Glomerular visceral epithelial cell (primary cell): ENCODE data around the gene BLOC1S6.
A peak's percentile ranks its signal among the peaks of the same experiment; 100 is the strongest.

Source experiments
- DNase-seq: peaks from one replicate; pipeline ENCODE4 v3.0.0-alpha.2; 2016; ENCODE audit errors: extremely low spot score

BLOC1S6 gene, protein sequence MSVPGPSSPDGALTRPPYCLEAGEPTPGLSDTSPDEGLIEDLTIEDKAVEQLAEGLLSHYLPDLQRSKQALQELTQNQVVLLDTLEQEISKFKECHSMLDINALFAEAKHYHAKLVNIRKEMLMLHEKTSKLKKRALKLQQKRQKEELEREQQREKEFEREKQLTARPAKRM

DNA sequence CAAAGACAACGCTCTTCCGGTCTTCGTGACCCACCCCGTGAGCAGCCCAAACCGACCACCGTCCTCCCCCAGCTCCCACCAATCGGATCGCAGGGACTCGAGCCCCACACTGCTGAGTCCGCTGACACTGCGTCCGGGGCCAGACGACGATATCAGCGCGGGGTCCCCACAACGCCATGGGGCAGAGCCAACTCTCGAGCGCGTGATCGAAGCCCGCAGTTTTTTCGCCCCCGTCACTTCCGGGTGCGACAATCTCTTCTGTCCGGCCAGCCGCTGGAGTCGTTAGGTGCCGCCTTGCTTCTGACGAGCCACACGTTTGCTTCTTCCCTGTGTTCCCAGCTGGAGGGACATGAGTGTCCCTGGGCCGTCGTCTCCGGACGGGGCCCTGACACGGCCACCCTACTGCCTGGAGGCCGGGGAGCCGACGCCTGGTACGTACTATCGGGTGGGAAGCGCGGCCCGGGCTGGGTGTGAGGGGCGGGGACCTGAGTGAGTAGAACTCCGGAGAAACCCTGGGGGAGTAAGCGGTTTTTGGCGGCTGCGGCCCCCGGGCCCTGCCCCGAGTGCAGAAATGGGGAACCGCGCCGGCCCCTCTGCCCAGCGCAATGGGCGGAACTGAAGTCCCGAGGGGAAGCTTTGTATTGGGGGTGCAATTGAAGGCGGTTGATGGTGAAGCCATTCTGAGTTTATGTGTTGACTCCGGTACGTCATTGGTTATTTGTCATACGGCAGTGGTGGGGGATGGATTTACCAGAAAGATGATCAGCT is at the start of gene BLOC1S6:
TSS of gene BLOC1S6 (plus strand) at position 285 of the 768 bp plus-strand sequence. CDS start at position 350, 65 bp downstream.
- peak; percentile 88 for DNase-seq

DNA sequence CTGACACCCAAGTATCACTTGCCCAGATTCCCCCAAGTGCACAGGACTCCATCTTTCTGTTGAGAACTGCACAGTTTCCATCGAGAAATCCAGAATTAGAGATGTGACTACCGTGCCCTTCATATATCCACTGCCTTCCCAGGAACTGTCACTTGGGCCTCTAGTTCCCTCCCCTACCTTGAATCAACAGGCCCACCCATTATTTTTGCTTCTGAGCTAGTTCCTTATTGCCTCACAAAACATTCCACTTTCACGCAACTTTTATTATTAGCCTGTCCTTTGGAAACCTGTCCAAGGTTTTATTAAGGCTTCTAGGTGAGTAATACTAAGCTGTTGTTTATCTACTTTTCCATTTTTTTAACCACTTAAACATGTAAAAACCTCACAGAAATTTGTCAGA is 47.5 kb upstream of the BLOC1S6 start:
- no peak for DNase-seq

DNA sequence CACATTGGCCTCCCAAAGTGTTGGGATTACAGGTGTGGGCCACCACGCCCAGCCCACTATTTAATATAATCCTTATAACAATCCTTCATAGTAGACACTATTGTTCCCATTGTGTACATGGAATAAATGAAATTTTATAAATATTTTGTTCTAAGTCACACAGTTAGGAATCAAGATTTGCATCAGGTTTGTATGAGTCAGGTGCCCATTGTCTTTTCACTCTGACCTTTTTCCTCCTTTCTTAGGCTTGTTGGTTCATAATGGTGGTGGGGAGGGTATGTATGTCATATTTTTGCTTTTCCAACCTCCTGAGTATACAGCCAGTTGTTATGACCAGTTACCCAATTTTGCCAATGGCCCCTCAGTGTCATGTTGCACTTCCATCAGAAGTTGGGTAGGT is 46.6 kb upstream of the BLOC1S6 start:
- no peak for DNase-seq

DNA sequence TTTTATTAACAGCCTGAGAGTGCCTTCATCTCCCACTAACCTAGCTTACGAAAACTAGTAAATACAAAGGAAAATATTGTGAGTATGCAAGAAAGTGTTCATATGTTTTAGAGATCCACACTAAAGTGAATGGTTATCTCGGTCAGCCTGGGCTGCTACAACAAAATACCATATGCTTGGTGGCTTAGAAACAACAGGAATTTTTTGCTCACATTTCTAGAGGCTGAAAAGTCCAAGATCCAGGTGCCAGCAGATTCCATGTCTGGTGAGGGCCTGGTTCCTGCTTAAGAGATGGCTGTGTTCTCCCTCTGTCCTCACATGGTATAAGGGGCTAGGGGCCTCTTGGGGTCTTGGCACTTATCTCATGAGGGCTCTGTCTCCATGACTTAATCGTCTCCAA is 44.1 kb upstream of the BLOC1S6 start:
- DNase-seq = no peak

DNA sequence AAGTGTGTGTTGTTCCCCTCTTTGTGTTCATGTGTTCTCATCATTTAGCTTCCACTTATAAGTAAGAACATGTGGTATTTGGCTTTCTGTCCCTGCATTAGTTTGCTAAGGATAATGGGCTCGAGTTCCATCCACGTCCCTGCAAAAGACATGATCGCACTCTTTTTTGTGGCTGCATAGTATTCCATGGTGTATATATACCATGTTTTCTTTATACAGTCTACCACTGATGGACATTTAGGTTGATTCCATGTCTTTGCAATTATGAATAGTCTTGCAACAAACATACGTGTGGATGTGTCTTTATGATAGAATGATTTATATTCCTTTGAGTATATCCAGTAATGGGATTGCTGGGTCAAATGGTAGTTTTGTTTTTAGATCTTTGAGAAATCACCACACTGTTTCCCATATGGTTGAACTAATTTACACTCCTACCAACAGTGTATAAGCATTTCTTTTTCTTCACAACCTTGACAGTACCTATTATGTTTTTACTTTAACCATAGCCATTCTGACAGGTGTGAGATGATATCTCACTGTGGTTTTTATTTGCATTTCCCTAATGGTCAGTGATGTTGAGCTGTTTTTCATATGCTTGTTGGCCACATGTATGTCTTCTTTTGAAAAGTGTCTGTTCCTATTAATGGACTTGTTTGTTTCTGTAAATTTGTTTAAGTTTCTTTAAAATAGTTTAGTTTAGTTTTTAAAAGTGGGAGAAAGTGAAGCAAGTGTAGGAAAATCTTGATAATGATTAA is 42.7 kb upstream of the BLOC1S6 start:
- DNase-seq = no peak

DNA sequence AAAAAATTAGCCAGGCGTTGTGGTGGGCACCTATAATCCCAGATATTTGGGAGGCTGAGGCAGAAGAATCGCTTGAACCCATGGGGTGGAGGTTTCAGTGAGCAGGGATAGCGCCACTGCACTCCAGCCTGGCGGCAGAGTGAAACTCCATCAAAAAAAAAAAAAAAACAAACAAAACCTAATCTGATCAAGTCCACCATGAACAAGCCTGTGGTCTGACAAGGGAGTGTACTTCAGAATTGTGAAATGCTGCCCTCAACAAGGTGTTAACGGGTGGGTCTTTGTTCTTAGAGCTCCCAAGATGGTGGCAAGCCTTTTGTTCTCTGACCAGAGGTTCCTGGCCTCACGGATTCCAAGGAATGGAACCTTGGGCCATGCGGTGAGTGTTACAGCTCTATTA is 40.4 kb upstream of the BLOC1S6 start:
- DNase-seq = no peak

DNA sequence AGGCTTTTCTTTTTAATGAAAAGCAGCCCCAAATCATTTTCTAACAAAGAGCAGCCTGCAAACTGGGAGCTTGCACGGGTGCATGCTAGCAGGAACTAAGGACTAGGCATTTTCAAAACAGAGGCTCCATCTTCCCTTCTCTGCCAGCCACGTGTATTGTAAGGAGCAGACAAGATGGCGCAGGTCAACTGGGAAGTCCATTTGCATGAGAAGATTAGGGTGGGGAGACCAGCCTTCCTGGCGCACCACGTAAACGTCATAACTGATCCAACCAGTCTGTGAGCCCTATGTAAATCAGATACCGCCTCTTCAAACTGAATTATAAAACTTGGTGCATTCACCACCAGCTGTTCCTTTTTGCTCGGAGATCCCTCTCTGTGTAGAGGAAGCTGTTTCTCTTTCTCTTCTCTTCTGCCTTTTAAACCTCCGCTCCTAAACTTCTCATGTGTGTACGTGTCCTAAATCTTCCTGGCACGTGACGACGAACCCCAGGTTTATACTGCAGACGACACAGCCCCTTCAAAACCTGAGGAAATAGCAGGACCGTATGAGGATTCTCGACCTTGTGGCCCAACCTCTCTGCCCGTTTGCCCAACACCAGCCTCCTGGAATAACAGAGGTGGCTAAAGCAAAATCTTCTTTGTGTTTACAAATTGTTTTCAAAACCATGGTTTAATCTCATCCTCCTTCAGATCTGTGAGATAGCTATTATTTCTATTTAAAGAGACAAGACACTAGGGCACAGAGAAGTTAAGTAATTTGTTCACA is 38.2 kb upstream of the BLOC1S6 start:
- DNase-seq = no peak

DNA sequence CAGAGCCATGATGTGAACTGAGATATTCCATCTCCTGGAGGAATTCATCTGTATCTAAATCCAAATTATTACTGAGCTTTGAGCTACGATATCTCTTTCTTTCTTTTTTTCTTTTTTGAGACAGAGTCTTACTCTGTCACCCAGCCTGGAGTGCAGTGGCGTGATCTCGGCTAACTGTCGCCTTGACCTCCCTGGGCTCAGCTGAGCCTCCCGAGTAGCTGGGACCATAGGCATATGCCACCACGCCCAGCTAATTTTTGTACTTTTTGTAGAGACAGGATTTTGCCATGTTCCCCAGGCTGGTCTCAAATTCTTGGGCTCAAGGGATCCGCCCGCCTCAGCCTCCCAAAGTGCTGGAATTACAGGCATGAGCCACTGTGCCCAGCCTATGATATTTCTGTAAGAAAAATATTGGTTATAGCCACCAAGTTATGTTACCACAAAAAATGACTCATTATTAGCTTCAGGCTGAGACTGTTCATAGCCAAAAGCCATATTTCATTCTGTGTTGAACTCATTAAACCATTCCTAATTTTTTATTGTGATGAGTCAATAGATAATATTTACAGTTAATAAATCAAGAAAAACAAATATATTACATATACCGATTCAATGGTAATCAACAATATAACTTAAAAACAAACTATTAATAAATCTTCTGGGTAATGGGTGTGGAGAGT is 37.5 kb upstream of the BLOC1S6 start:
- no peak for DNase-seq

DNA sequence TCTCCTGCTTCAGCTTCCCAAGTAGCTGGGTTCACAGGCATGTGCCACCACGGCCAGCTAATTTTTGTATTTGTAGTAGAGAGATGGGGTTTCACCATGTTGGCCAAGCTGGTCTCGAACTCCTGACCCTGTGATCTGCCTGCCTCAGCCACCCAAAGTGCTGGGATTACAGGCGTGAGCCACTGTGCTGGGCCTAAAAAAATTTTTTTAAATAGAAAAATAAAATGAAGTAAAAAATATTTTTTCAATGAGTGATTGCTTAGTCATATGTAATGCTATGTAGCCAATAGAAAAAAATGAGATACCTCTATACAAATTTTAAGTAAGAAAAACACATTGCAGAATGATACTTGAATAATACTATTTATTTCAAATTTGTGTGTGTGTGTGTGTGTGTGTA is 36.7 kb upstream of the BLOC1S6 start:
- DNase-seq = no peak

DNA sequence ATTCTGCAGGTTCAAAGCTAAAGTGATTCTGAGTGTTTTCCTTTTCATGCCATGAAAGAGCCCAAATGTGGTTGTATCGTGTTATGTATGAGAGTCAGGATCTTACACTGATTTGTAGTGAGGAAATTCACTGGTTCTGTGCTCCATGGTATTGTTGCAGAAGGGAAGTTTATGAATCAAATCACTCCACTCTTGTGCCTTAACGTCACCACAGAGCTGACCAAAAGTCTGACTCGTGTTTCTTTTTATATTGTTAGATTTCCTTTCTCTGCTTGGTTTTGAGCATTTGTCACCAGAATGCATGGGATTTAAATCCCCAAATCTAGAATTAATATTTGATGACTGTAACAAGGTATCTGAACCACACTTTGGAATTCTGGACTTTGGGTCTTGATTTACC is 35.5 kb upstream of the BLOC1S6 start:
- DNase-seq = no peak

DNA sequence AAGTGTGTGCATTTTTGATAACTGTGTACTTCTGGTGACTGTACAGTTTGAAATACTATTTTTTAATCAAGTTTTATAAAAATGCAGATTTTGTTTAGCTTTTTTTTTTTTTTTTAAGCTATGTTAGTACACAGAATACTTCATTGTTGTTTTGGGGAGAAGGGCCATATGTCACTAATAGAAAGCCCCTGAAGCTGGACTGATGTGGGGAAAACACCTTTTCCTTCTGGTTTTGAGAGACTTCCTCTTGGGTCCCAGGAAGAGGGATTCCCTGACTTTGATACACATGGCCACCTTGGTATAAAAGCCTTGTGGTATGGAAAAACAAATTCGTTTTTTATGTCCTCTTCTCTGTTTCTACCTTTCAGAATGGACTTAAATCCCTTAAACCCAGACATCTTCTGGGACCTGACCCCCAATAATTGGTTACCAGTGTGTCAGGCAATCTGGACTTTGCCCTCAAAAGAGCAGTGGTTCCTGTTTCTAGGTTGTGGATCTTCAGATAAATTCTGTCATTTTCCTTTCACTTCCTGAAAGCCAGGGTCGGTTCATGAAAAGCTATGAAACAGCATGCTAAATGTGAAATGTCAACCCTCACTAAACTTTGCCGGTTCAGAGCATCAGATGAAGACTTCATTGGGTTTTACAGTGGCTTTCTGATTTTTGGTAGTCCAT is 31.1 kb upstream of the BLOC1S6 start:
- DNase-seq = no peak

DNA sequence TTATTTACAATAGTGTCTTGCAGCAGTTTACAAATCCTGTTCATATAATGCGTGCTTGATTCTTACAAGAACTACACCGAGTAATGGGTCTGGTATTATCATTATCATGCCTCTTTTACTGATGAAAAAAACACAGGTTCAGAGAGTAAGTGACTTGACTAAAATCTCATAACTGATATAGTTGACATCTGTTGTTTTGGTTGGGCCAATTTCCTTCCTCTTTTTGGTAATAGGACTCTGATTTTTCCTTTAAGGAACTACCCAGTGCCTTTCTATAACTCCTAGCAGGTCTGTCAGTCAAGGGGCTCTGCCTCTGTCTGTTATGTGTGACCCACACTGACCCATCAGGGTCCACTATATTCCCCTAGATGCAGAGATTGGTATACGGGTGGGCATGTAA is 14.6 kb upstream of the BLOC1S6 start:
- no peak for DNase-seq

DNA sequence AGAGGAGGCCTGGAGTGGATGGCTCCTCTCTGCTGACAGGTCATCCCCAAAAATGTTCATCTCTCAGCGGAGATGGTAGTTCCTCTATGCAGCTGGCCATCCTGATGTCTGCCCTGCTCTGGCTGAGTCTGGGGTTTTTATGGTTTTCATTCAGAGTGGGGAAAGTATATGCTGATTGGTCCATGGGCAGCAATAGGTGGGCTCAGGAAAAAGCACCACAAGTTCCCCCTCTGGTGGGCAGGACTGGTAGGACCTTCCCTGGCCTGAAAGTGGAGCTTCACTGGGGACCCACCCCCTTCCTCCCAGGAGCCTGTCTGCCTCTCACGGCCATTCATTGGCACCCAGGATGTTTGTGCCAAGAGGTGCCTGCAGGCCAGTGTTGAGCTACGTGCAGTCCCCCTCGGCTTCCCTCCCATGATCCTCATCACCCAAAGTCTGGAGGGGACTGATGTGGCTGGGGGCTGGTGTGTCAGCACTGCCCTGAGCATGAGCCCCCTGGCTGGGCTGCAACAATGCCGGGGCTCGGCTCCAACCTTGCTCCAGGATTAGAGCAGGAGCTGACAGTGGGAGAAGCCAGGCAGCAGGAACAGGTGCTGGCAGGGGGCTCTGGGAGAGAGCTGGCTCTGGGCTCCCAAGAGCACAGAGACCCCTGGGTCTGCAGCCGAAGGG is 13.1 kb upstream of the BLOC1S6 start:
- DNase-seq = peak; percentile 20

DNA sequence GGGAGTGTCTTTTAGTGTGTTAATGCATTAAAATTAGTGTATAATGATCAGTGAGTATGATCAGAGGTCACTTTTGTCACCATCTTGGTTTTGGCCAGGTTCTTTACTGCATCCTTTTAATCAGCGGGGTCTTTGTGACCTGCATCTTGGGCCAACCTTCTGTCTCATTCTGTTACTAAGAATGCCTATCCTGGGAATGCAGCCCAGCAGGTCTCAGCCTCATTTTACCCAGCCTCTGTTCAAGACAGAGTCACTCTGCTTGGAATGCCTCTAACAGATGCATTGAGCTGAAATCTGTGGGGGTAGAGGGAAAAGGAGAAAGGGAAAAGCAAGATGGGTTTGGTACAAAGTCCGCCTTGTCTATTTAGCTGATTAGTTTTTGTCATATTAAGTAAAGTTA is 5.3 kb upstream of the BLOC1S6 start:
- no peak for DNase-seq

DNA sequence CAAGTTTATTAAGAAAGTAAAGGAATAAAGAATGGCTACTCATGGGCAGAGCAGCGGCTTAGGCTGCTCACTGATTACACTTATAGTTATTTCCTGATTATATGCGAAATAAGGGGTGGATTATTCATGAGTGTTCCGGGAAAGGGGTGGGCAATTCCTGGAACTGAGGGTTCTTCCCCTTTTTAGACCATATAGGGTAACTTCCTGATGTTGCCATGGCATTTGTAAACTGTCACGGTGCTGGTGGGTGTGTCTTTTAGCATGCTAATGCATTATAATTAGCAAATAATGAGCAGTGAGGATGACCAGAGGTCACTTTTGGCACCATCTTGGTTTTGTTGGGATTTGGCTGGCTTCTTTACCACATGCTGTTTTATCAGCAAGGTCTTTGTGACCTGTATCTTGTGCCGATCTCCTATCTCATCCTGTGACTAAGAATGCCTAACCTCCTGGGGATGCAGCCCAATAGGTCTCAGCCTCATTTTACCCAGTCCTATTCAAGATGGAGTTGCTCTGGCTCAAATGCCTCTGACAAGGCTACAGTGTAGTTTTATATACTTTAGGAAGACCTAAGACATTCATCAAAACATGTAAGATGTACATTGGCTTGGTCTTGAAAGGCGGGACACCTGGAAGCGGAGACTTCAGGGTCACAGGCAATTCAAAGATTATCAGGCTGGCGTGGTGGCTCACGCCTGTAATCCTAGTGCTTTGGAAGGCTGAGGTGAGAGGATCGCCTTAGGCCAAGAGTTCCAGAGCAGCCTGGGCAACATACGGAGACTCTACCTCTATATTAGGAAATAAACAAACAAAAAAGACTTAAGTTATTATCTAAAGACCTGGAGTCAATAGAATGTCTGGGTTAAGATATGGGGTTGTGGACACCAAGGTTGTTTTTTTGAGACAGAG is 3.2 kb upstream of the BLOC1S6 start:
- no peak for DNase-seq

DNA sequence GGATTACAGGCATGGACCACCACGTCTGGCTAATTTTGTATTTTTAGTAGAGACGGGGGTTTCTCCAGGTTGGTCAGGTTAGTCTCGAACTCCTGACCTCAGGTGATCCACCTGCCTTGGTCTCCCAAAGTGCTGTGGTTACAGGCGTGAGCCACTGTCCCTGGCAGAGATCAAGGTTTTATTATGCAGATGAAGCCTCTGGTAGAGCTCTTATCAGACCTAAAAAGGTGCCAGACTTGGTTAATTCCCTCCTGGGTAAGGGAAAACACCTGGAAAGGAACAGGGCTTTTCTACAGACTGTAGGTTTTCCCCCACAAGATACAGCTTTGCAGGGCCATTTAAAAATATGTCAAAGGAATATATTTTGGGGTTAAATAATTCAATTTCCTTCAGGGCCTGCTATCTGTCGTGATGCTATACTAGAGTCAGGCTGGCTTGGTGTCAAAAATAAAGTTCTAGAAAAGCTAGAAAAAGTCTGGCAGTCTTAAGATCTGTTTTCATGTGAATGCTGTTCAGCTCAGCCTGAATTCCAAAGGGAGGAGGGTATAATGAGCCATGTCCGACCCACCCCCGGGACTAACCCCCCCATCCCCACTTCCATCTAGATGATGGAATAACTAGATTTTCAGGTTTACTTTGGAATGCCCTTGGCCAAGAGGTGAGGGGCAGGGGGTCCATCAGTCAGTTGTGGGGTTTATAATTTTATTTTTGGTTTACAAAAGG is 1.9 kb upstream of the BLOC1S6 start:
- no peak for DNase-seq

DNA sequence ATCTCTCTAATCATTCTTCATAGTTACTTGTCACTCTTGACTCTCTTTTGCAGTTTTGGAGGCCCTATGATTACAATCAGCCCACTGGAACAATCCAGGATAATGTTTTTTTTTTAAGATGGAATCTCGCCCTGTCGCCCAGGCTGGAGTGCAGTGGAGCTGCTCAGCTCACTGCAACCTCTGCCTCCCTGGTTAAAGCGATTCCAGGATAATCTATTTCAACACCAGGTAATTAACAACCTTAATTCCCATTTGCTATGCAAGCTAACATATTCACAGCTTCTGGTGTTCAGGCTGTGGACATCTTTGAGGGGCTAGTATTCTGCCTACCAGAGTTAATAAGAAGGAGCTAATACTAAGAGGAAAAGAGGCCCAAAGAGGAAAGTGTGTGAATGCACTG is 1.1 kb upstream of the BLOC1S6 start:
- DNase-seq = no peak

DNA sequence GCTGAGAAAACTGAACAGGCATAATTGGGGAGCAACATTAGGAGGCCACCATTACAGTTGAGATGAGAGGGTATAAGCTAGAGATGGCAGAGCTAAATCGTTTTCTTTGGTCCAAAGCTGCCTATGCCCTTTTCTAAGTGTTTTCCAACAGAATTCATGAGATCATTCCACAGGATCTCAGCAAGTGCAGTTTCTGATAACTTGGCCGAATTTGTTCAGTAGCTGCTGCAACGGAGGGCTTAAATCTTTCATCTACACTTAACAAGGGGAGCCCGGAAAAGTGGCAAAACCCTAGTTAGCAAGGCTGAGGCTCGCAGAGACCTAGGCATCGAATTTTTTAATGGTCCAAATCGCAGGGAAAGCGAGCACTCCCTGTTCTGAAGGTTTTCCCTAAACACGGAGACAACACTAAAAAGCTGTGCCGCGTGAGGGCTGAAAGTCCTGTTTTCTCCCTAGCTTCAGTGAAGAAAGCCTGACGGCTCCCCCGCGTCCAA is 531 bp upstream of the BLOC1S6 start:
- DNase-seq = no peak

DNA sequence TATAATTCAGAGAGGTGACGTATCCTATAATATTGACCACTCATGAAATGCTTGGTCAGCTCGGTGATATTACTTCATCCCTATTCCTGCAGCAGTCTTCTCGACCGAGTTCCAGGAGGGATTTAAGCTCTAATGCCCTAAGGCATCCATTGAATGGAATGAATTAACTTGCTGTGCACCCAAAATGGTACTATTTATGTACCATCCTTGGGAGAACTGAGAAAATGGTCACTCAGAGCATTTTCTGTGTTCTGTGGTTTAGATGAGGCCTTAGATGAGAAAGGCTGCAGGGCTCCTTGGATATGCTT is 638 bp downstream of the BLOC1S6 start:
- no peak for DNase-seq
